Measurements from ENCODE around the gene PALB2. TPM values are rescaled to one million over a fixed set of nuclear protein-coding genes. Genes with fewer than 3 reads are reported as not detected.

The PALB2 gene
- total and polyA plus RNA-seq, 2 of the 8 experiments (the other 6 are each of a cell fraction or from before 2014, with no cell fraction given) = 12.5 to 33.1 TPM

DNA sequence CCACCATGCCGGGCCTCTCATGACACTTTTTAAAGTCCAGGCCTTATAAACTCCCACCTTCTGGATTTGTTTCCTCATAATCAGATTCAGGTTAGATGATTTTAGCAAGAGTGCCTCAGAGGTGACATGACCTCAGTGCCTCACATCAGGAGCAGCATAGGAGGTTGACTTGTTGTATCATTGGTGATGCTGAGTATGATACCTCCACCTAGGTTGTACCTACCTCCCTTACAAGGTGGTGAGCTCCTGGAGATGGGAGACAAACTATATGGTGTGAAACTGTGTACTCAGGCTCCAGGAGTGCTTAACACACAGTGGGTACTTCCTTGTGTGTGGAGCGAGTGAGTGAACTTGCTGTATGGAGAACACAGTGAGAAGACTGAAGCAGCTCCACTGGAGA lies 63.6 kb downstream of the PALB2 start:
- Histone ChIP-seq H2AFZ (ENCODE audit: low read length) (no peak overlapping the region), H4K8ac (ENCODE audit: extremely low read depth, insufficient read depth, low read length) (no peak overlapping the region), H3K9ac (replicated peaks in 1 of 4; ENCODE audit: extremely low read depth in 1 of 4, low read depth in 3 of 4, low read length in 3 of 4) (no peak overlapping the region), H4K5ac (ENCODE audit: insufficient read length, low read depth, low read length) (no peak overlapping the region), H3K79me1 (ENCODE audit: low read depth, low read length) (no peaks in the 10 kb centered on the region; the same call in 1 of the 2 replicates), H2BK15ac (ENCODE audit: low read length) (no peak overlapping the region), H3K56ac (replicated peaks; ENCODE audit: insufficient read length, low read depth, low read length) (no peak overlapping the region), H3K23ac (ENCODE audit: insufficient read length) (no peak overlapping the region), H3K27ac (ENCODE audit: low read depth, low read length) (no peak overlapping the region), H4K20me1 (replicated peaks in 1 of 2; ENCODE audit: control insufficient read depth in 1 of 2, insufficient read depth in 2 of 2, low read length in 2 of 2) (peaks cover 2 to 11% of the 10 kb centered on the region in 2 experiments), H2BK120ac (replicated peaks; ENCODE audit: low read depth, low read length) (no peak overlapping the region), H3K27me3 (replicated peaks in 1 of 4; ENCODE audit: control insufficient read depth in 3 of 4, extremely low read depth in 1 of 4, insufficient read depth in 3 of 4, low read length in 3 of 4) (no peaks in the 10 kb centered on the region), H3K79me2 (ENCODE audit: control insufficient read depth in 1 of 2, insufficient read depth in 2 of 2, low read length in 2 of 2) (no peaks in the 10 kb centered on the region), H3K4me2 (ENCODE audit: insufficient read depth in 1 of 2, low read depth in 2 of 2, low read length in 2 of 2) (no peak overlapping the region), H3K4ac (replicated peaks; ENCODE audit: insufficient read length, low read depth, low read length) (no peak overlapping the region), H3K18ac (ENCODE audit: extremely low read depth, low read length) (no peak overlapping the region), H2AK5ac (ENCODE audit: low read depth, low read length) (no peak overlapping the region), H4K91ac (replicated peaks; ENCODE audit: insufficient read length, low read length) (no peak overlapping the region), H2BK12ac (ENCODE audit: low read depth, low read length) (no peak overlapping the region), H3K23me2 (ENCODE audit: low read depth, low read length) (no peaks in the 10 kb centered on the region), H3K4me3 (ENCODE audit: extremely low read depth in 1 of 4, insufficient read depth in 2 of 4, low read depth in 3 of 4, low read length in 4 of 4) (no peak overlapping the region), H2BK5ac (ENCODE audit: low read depth, low read length) (no peak overlapping the region), H3K9me3 (ENCODE audit: insufficient read depth in 2 of 2, low read depth in 1 of 2, low read length in 1 of 2) (no peaks in the 10 kb centered on the region), H3K36me3 (ENCODE audit: control insufficient read depth in 2 of 4, insufficient read depth in 4 of 4, low read length in 3 of 4) (peaks cover 6 to 38% (median 20%) of the 10 kb centered on the region in 4 experiments; a peak in 7 of 8 replicates), H3K4me1 (replicated peaks in 1 of 4; ENCODE audit: control insufficient read depth in 3 of 4, insufficient read depth in 4 of 4, low read length in 3 of 4) (no peaks in the 10 kb centered on the region), H3K14ac (ENCODE audit: insufficient read length) (no peak overlapping the region), H2BK20ac (ENCODE audit: low read length) (no peak overlapping the region)
- 91% methylated on average over 2 of the region's 2 CpGs; no CpG with 5 or more reads in 1 of the 2 experiments for WGBS, 2 experiments (ENCODE audit: extremely low coverage in 1 of 2, insufficient coverage in 1 of 2, insufficient read length in 1 of 2, insufficient replicate concordance in 2 of 2, low coverage in 1 of 2, low lambda C conversion rate in 2 of 2, missing lambda C conversion rate in 1 of 2)
- FAIRE-seq (no peak), DNase-seq (ENCODE audit: low read depth in 1 of 2, low spot score in 2 of 2) (no peak)
- TF ChIP-seq GABPA (IDR thresholded peaks at IDR 0.05; ENCODE audit: borderline replicate concordance, insufficient read depth, low read length) (no peak), CEBPB (IDR thresholded peaks at IDR 0.05; ENCODE audit: low read depth, low read length) (no peak), SIRT6 (IDR thresholded peaks at IDR 0.05; ENCODE audit: low read length) (no peak), JUND (IDR thresholded peaks at IDR 0.05; ENCODE audit: low read length) (no peak), GTF2F1 (IDR thresholded peaks at IDR 0.05; ENCODE audit: borderline replicate concordance, low read depth, low read length) (no peak), POU5F1 (IDR thresholded peaks at IDR 0.05; ENCODE audit: low read depth, low read length) (no peak), BCL11A (IDR thresholded peaks at IDR 0.05; ENCODE audit: low read depth in 2 of 2, low read length in 2 of 2) (no peak), YY1 (IDR thresholded peaks at IDR 0.05; ENCODE audit: low read depth, low read length) (no peak), TEAD4 (IDR thresholded peaks at IDR 0.05; ENCODE audit: low read depth, low read length) (no peak), SP2 (IDR thresholded peaks at IDR 0.05; ENCODE audit: low read length) (no peak), SIN3A (conservative IDR thresholded peaks at IDR 0.05 in 1 of 2, IDR thresholded peaks at IDR 0.05 in 1 of 2; ENCODE audit: low read depth in 1 of 2, low read length in 2 of 2) (no peak), RFX5 (IDR thresholded peaks at IDR 0.05; ENCODE audit: borderline replicate concordance, low read depth, low read length) (no peak)
- ChIA-PET CTCF (ENCODE audit: partially characterized antibody) (no interaction called here), POLR2A (ENCODE audit: partially characterized antibody) (interaction anchor here (0.7 to 3.0 kb wide), 5 partner anchors 10 to 31 kb away, joined by 3 to 8 read pairs (median 3); no protein-coding TSS in a partner anchor)

All from H1 (cell line).